ENCODE results near the gene RAB25.
A peak's percentile ranks its signal among the peaks of the same experiment; 100 is the strongest.
"Not testable (repeated sequence)": the region's sequence is repeated elsewhere in the genome, so short reads cannot be mapped to it uniquely, and the experiment has no call there.

RAB25 gene

DNA sequence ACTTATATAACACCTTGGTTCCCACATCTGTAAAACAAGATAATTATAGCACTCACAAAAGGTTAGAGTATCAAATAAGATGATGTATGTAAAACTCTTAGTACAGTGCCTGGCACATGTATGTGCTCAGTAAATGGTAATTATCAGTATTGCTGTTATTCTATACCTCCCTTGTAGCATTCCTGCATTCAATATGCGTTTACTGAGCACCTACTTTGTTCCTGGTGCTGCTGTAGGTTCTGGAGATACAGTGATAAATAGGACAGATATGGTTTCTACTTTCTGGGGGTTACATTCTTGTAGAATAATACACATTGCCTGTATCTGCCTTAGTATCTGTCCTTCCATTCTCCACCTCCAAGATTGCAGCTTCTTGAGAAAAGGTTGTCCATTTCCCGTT lies 39.0 kb upstream of the RAB25 start:
- no peak for TF ChIP-seq ZFX (IDR thresholded peaks at IDR 0.05; ENCODE audit: borderline replicate concordance)
- TF ChIP-seq, protein P1, sequence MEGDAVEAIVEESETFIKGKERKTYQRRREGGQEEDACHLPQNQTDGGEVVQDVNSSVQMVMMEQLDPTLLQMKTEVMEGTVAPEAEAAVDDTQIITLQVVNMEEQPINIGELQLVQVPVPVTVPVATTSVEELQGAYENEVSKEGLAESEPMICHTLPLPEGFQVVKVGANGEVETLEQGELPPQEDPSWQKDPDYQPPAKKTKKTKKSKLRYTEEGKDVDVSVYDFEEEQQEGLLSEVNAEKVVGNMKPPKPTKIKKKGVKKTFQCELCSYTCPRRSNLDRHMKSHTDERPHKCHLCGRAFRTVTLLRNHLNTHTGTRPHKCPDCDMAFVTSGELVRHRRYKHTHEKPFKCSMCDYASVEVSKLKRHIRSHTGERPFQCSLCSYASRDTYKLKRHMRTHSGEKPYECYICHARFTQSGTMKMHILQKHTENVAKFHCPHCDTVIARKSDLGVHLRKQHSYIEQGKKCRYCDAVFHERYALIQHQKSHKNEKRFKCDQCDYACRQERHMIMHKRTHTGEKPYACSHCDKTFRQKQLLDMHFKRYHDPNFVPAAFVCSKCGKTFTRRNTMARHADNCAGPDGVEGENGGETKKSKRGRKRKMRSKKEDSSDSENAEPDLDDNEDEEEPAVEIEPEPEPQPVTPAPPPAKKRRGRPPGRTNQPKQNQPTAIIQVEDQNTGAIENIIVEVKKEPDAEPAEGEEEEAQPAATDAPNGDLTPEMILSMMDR (IDR thresholded peaks at IDR 0.05), result no peak
- H3K27ac ChIP-seq, result no peak overlapping the region

DNA sequence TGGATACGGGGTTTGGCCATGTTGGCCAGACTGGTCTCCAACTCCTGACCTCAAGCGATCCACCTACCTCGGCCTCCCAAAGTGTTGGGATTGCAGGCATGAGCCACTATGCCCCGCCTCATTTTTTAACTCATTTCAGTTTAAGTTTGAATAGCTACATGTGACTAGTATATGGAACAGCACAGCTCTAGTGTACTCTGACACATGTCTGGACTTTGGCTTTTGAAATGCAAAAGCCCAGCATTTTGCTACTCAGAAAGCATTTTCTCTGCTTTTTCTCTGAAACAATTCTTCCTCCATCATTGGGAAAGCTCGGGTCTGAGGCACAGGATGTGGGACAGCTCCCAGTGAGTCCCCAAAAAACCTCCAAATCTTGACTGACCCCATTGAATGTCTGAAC lies 36.2 kb upstream of the RAB25 start:
- TF ChIP-seq, protein P1 (IDR thresholded peaks at IDR 0.05), result no peak
- no peak for TF ChIP-seq ZFX (IDR thresholded peaks at IDR 0.05; ENCODE audit: borderline replicate concordance)
- no peak overlapping the region for H3K27ac ChIP-seq

DNA sequence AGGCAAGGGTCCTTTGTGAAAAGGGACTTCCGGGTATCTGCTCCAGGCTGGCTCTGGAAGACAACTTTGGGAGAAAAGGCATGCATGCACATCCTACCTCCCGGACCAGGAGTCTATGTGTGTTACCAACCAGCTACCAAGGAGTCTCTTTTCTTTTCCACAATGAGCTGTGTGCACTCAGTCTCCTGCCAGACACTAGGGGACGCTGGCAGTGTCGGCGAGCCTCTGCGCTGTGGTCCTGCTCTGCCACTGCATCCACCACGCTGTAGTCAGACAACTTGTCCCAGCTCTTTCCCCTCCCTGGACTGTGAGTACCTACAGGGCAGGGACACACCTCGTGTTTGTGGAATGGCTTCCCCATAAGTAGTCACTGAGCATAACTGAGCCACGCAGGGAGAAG lies 35.1 kb upstream of the RAB25 start:
- no peak for TF ChIP-seq ZFX (IDR thresholded peaks at IDR 0.05; ENCODE audit: borderline replicate concordance)
- TF ChIP-seq, protein P1 (IDR thresholded peaks at IDR 0.05), result peak; percentile 72
- H3K27ac ChIP-seq, result no peak overlapping the region

DNA sequence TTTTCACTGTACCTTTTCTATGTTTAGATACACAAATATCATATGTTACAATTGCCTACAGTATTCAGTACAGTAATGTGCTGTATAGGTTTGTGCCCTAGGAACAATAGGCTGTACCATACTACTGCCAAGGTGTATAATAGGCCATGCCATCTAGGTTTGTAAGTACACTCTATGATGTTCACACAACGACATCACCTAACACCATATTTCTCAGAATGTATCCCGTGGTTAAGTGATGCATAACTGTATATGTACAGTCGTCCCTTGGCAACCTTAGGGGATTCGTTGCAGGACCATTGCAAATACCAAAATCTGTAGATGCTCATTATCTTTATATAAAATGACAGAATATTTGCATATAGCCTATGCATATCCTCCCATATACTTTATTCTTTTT lies 34.4 kb upstream of the RAB25 start:
- TF ChIP-seq, protein P1 (IDR thresholded peaks at IDR 0.05), result no peak
- TF ChIP-seq ZFX (IDR thresholded peaks at IDR 0.05; ENCODE audit: borderline replicate concordance), result no peak
- H3K27ac ChIP-seq, result no peak overlapping the region

DNA sequence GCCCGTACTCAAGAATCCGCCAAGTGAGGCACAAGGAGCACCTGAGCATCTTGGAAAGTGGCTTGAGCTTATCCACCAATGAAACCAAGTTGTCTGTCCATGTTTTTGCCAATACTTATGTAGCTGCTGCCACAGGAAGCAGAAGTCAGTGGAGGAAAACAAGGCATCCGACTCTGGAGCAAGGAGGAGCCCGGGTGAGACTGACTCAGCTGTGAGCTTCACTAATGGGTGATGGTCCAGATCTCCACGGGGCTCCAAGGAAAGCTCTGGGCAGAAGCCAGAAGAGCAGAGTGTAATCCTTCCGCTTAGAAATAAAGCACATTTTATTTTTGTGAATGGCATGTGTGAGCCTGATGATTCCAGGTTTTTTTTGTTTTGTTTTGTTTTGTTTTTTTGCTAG lies 27.9 kb upstream of the RAB25 start:
- no peak overlapping the region for H3K27ac ChIP-seq
- TF ChIP-seq ZFX (IDR thresholded peaks at IDR 0.05; ENCODE audit: borderline replicate concordance), result no peak
- TF ChIP-seq, protein P1 (IDR thresholded peaks at IDR 0.05), result no peak

DNA sequence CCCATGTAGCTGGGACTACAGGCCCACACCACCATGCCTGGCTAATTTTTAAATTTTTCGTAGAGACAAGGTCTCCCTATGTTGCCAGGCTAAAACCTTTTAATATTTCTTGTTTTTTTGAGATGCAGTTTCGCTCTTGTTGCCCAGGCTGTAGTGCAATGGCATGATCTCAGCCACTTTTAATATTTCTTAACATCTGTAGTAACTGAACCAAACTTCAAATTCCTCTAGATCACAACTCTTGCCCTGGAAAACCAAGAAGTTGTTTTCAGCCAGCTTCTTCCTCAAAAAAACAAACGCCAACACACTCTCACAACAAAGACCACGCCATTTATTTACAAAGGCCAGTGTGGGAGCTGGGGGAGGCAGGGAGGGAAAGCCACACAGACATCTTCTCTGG lies 26.0 kb upstream of the RAB25 start:
- H3K27ac ChIP-seq, result not testable (repeated sequence)

DNA sequence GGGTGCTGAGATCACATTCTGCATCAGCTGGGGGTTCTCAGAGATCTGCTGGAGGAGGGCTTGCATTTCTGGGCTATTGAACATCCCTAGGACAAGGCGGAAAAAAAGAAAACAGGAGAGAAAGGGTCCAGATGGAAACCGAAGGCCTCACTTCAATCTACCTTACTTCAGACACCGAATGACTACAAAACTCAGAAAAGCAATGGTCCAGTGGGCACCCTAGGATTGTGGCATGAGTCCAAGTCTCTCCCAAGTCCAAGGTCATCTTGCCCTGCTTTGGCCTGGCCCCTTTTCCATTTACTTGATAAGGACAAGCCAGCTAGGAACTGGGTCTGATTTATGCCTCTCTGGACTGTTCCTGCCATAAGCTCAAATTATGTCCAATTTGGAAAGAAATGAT lies 18.1 kb upstream of the RAB25 start:
- no peak for TF ChIP-seq ZFX (IDR thresholded peaks at IDR 0.05; ENCODE audit: borderline replicate concordance)
- H3K27ac ChIP-seq, result no peak overlapping the region

DNA sequence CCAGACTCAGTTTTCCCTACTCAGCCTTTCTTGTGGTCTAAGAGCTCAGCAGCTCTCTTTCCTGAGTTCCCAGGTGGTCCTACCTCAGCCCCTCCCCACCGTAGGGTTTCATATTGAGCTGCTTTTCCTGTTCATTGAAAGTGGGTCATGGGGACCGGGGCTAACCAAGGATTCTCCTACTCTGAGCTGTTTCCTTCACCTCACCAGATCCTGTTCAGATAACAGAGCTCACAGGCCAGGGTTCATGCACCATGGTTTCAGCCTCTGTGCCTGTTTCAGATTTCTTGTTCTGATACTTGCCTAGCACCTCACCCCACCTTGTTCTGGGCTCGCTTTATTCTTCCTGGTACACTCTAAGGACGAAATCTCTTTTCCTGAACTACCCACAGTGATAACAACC lies 15.9 kb upstream of the RAB25 start:
- no peak for TF ChIP-seq ZFX (IDR thresholded peaks at IDR 0.05; ENCODE audit: borderline replicate concordance)
- TF ChIP-seq, protein P1 (IDR thresholded peaks at IDR 0.05), result no peak
- no peak overlapping the region for H3K27ac ChIP-seq

Data from 22Rv1 (cell line).